Activated naive CD4-positive, alpha-beta T cell treated with anti-CD3 and anti-CD28 coated beads for 36 hours (primary cell): ENCODE measurements around the gene MMP25. TPM values are rescaled to one million over a fixed set of nuclear protein-coding genes. Genes with fewer than 3 reads are reported as not detected.

Source experiments
- CTCF ChIA-PET: fragments of 350-600 bp; sonication (Branson Sonifier 250); formaldehyde crosslinking; loops from one replicate; lab custom pipeline; 2021; ENCODE audit warnings: antibody characterized with exemption; lab: Charles Lee
- DNase-seq: peaks from one replicate; pipeline ENCODE4 v3.0.0-alpha.2; 2020
- H3K27ac Mint-ChIP-seq: one replicate; pipeline ENCODE4 v1.8.0; 2021; ENCODE audit warnings: mild to moderate bottlenecking, mixed read lengths
- H3K27me3 Mint-ChIP-seq: one replicate; pipeline ENCODE4 v1.8.0; 2021; ENCODE audit warnings: low read depth, mixed read lengths
- H3K36me3 Mint-ChIP-seq: one replicate; pipeline ENCODE4 v1.8.0; 2021; ENCODE audit warnings: low read depth, mixed read lengths
- H3K4me1 Mint-ChIP-seq: one replicate; pipeline ENCODE4 v1.8.0; 2021; ENCODE audit warnings: low read depth, mixed read lengths
- H3K4me3 Mint-ChIP-seq: one replicate; pipeline ENCODE4 v1.8.0; 2021; ENCODE audit warnings: mild to moderate bottlenecking, moderate library complexity, mixed read lengths
- H3K9me3 Mint-ChIP-seq: one replicate; pipeline ENCODE4 v1.8.0; 2021; ENCODE audit warnings: mixed read lengths
- intact Hi-C: fragments of 100-400 bp; cut with micrococcal nuclease; formaldehyde crosslinking; loops from one replicate; pipeline ENCODE4 v1.15.1; 2023
- total RNA-seq, 2 experiments: library from RNA; stranded (reverse); gene quantifications; one replicate each; pipeline ENCODE4 v1.2.3, GENCODE V29; 2021

MMP25 gene
- total RNA-seq, 2 experiments from 2014 or later, result 0.29 to 0.37 TPM

DNA sequence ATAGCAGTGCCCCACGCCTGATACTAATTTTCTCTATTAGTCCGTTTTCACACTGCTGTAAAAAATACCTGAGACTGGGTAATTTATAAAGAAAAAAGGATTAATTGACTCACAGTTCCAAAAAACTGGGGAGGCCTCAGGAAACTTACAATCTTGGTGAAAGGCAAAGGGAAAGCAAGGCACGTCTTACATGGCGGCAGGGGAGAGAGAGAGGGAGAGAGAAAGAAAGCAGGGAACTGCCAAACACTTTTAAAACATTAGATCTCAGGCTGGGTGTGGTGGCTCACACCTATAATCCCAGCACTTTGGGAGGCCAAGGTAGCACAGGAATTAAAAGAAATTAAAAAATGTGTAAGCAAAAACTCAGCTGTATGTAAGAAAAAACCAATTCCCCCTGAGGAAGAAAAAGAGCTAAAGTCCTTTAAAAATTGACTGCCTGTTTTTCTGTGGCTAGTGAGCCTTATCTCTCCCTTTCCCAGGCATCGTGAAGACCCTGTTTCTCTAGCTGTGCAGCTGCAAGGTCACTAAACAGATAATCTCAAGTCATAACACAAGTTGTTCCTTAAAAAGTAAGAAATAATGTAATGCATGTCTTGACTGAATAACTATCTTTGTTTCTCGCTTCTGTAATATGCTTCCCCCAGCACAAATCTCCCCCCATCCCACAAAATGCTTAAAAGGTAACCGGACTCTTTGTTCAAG is 38.8 kb downstream of the MMP25 start:
- H3K27me3 Mint-ChIP-seq, result no peaks in the 10 kb centered on the region
- H3K27ac Mint-ChIP-seq, result no peak overlapping the region
- H3K4me1 Mint-ChIP-seq, result peaks cover 26% of the 10 kb centered on the region
- H3K4me3 Mint-ChIP-seq, result no peak overlapping the region
- no peaks in the 10 kb centered on the region for H3K36me3 Mint-ChIP-seq
- CTCF ChIA-PET, result no interaction called here
- intact Hi-C loops, result no loop called here
- peaks cover 3% of the 10 kb centered on the region for H3K9me3 Mint-ChIP-seq
- no peak for DNase-seq

DNA sequence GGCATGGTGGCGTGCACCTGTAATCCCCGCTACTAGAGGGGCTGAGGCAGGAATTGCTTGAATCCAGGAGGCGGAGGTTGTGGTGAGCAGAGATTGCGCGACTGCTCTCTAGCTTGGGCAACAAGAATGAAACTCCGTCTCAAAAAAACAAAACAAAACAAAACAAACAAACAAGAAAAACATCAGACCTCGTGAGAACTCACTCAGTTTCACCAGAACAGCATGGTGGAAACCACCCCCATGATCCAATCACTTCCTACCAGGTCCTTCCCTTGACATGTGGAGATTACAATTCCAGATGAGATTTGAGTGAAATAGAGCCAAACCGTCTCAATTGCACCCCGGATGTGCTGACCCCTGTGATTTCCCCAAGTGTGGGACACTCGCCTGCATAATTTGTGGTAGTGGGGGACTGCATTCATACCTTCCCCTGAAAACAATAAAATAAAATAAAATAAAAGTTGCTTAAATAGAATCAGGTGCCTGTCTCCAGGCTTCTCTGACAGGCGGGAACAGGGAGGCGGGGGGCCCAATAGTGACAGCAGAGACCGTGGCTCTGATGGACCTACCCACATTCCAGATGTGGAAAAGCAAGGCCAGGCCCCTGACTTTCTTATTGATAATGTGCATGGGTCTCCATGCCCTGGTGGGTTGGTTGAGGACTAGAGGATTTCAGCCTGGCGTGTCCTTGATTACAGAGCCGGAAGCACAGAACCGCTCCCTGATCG is 39.7 kb downstream of the MMP25 start:
- H3K4me3 Mint-ChIP-seq, result no peak overlapping the region
- H3K36me3 Mint-ChIP-seq, result no peaks in the 10 kb centered on the region
- no peak overlapping the region for H3K27ac Mint-ChIP-seq
- peaks cover 24% of the 10 kb centered on the region for H3K4me1 Mint-ChIP-seq
- no peaks in the 10 kb centered on the region for H3K9me3 Mint-ChIP-seq
- intact Hi-C loops, result no loop called here
- no peaks in the 10 kb centered on the region for H3K27me3 Mint-ChIP-seq
- DNase-seq, result no peak
- CTCF ChIA-PET, result no interaction called here

DNA sequence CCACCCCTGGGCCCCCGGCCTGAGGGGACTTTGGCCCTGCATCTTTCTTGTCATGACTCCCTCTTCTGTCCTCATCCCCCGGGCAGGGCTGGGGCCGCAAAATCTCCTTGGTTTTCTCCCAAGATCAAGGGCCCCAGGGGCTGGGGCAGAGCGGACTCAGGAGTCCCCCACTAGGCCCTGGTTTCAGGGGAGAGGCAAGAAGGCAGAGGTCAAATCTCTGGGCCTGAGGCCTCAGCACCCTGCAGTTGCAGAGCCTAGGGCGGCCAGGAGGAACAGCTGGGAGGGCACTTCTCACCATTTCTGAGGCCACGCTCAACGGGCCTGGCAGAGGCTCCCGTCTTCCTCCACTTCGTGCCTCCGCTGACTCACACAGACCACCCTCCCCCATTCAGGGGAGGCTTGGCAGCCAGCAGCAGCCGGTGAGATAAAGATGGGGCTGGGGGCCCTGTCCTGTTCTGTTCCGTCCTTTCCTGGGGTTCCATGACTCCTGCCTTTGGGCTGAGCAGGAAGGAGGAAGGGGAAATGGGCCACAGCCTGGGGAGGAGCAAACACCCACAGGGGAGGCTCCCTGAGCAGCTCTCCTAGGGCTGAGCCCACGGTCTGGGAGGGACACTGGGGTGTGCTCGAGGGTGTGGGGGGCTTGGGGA is 40.4 kb downstream of the MMP25 start:
- no peaks in the 10 kb centered on the region for H3K9me3 Mint-ChIP-seq
- DNase-seq, result no peak
- no peaks in the 10 kb centered on the region for H3K27me3 Mint-ChIP-seq
- H3K27ac Mint-ChIP-seq, result no peak overlapping the region
- CTCF ChIA-PET, result interaction anchor here (0.6 to 3.2 kb wide), 4 partner anchors 17 to 42 kb away, joined by 3 to 10 read pairs (median 4); no protein-coding TSS in a partner anchor
- H3K4me1 Mint-ChIP-seq, result peaks cover 25% of the 10 kb centered on the region
- intact Hi-C loops, result no loop called here
- H3K4me3 Mint-ChIP-seq, result no peak overlapping the region
- H3K36me3 Mint-ChIP-seq, result no peaks in the 10 kb centered on the region

DNA sequence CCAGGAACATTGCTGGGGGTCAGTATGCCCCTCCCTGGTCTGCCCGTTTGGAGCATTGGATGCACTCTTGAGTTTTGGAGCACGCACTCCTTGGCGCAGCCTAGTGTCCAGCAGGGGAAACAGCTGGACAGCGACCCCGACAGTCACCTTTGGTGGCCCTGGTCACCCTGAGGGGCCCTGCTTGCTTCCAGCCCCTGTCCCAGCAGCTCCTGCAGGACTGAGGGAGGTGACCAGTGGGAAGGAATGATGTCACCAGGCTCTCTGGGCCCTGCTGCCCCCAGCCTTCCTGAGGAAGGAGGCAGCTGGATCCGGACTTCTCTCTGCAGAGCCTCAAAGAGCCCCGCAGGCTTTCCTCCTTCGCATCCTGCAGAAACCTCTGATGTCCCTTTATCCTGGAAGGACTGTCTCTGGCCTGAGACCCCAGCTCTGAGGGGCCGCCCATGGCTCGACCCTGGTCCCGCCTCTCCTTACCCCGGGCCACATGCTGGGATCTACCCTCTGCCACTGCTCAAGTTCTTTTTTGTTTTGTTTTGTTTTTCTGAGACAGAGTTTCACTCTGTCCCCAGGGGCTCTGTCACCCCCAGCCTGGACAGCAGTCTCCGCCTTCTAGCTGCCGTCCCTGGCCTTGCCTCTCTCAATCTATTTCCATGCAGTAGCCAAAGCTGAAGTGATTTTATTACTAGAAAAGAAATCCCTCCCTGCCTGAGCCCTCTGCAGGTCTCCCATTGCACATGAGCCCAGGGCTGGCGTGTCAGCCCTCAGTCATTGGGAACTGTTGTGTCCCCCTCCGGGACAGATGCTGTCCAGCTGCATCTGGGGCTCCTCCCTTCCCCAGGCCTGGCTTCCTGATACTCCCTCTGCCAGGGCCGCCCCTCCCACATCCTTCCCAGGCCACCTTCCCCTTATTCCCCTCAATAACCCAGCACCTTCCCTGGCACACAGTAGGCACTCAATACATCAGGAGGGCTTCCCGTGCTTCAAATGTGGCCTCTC is 41.2 kb downstream of the MMP25 start:
- H3K27me3 Mint-ChIP-seq, result no peaks in the 10 kb centered on the region
- no peak for DNase-seq
- peaks cover 25% of the 10 kb centered on the region for H3K4me1 Mint-ChIP-seq
- H3K36me3 Mint-ChIP-seq, result no peaks in the 10 kb centered on the region
- intact Hi-C loops, result no loop called here
- CTCF ChIA-PET, result interaction anchor here (0.6 to 3.2 kb wide), 5 partner anchors 16 to 42 kb away, joined by 3 to 10 read pairs (median 3); no protein-coding TSS in a partner anchor
- no peak overlapping the region for H3K27ac Mint-ChIP-seq
- H3K9me3 Mint-ChIP-seq, result no peaks in the 10 kb centered on the region
- no peak overlapping the region for H3K4me3 Mint-ChIP-seq

DNA sequence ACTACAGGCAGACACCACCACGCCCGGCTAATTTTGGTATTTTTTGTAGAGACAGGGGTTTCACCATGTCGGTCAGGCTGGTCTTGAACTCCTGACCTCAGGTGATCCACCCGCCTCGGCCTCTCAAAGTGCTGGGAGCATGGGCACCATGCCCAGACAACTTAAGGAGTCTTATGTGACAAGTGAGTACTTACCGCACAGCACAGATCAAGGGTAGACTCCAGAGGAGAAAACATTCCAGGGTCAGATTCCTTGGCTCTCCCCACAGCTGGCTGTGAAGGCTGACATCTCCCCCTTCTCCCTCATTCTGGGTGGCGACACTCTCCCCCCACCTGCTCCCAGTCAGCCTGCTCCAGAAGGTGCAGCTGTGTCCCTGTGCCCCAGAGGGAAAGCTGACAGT is 42.1 kb downstream of the MMP25 start:
- Mint-ChIP-seq H3K36me3 (no peaks in the 10 kb centered on the region), H3K27ac (no peak overlapping the region), H3K9me3 (no peaks in the 10 kb centered on the region), H3K4me3 (no peak overlapping the region), H3K27me3 (no peaks in the 10 kb centered on the region), H3K4me1 (peaks cover 25% of the 10 kb centered on the region)
- intact Hi-C loops, result no loop called here
- no peak for DNase-seq
- CTCF ChIA-PET, result interaction anchor here (0.9 to 3.2 kb wide), 3 partner anchors 13 to 41 kb away, joined by 3 to 10 read pairs (median 4); no protein-coding TSS in a partner anchor

DNA sequence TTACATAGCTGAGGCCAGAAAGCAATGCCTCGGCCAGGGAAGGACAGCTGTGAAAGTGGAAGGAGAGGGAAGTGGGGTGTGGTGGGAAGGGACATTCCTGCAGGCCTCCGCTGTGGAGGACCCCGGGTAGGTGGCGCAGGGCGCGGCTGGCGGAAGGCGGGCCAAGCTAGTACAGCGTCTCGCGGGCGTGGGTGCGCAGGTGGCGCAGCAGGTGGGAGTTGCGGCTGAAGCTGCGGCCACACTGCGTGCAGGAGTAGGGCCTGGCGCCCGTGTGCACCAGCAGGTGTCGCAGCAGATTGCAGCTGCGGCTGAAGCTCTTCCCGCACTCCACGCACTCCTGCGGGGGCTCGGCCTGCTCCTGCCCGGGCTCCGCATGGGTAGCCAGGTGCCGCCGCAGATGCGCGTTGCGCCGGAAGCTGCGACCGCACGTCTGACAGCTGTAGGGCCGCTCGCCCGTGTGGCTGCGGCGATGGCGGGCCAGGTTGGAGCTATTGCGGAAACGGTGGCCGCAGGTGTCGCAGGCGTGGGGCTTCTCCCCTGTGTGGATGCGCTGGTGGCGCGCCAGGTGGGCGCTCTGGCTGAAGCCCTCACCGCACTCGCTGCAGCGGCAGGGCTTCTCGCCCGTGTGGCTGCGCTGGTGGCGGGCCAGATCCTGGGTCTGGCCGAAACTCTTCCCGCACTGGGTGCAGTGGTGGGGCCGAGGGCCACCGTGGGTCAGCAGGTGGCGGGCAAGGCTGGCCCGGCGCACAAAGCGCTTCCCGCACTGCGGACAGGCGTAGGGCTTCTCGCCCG is 42.8 kb downstream of the MMP25 start:
- intact Hi-C loops, result no loop called here

DNA sequence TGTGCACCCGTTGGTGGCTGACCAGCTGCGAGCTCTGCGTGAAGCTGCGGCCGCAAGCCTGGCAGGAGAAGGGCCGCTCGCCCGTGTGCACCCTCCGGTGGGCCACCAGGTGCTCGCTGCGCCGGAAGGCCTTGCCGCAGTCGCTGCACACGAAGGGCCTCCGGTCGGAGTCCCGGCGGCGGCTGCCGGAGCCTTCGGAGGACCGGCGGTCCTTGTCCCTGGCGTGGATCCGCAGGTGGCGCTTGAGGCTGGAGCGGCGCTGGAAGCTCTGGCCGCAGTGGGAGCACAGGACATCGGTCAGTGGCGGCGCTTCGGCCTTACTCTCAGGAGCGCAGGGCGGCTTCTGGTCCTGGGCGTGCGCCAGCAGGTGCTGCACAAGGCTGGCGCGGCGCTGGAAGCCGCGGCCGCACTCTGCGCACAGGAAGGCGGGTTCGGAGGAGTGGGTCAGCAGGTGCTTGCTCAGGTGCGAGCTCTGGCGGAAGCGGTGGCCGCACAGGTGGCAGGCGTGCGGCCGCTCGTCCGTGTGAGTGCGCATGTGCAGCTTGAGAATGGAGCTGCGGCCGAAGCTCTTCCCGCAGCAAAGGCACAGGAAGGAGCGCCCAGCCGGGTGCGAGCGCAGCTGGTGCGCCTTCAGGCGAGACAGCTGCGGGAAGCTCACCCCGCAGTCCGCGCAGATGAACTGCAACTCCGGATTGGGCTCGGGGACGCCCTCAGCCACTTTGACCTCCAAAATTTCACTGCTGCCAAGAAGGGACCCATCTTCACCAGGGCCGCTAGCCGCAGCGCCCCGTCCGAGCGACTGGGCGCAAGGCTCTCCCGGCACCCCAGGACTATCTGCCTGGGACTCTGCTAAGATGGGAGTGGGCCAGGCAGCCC is 43.6 kb downstream of the MMP25 start:
- peaks cover 28% of the 10 kb centered on the region for H3K4me1 Mint-ChIP-seq
- intact Hi-C loops, result no loop called here
- H3K27me3 Mint-ChIP-seq, result no peaks in the 10 kb centered on the region
- DNase-seq, result no peak
- no peak overlapping the region for H3K4me3 Mint-ChIP-seq
- CTCF ChIA-PET, result interaction anchor here (0.9 to 4.6 kb wide), 4 partner anchors 30 to 59 kb away, joined by 3 to 26 read pairs (median 6); partner anchors contain the start of gene ZNF213
- H3K36me3 Mint-ChIP-seq, result no peaks in the 10 kb centered on the region
- H3K27ac Mint-ChIP-seq, result no peak overlapping the region
- H3K9me3 Mint-ChIP-seq, result no peaks in the 10 kb centered on the region

More for the DNA sequence above, 42.8 kb downstream of the MMP25 start:
- no peaks in the 10 kb centered on the region for H3K9me3 Mint-ChIP-seq
- no peaks in the 10 kb centered on the region for H3K36me3 Mint-ChIP-seq
- DNase-seq, result no peak
- H3K4me3 Mint-ChIP-seq, result no peak overlapping the region
- H3K4me1 Mint-ChIP-seq, result peaks cover 24% of the 10 kb centered on the region
- no peak overlapping the region for H3K27ac Mint-ChIP-seq
- CTCF ChIA-PET, result interaction anchor here (0.9 to 3.2 kb wide), 4 partner anchors 14 to 58 kb away, joined by 3 to 10 read pairs (median 4); no protein-coding TSS in a partner anchor
- H3K27me3 Mint-ChIP-seq, result no peaks in the 10 kb centered on the region

DNA sequence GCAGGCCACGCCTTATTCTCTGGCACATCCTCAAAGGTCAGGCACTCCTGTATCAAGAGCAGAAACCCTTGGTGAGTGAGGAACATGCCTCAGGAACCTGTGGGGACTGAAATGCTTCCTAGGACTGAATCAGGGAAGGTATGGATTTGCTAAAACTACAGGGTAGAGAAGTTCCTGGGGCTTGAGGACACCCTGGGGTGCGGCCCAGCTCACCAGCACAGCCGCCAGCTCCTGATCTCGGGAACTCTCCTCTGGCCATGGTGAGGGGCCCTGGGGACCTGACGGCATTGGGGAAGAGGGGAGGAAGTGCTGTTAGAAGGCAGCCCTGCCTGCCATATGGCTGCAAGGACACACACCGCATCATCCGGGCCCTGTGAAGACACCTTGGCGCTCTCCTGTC is 45.2 kb downstream of the MMP25 start:
- intact Hi-C loops, result no loop called here
- no peak overlapping the region for H3K4me3 Mint-ChIP-seq
- CTCF ChIA-PET, result interaction anchor here (0.9 to 4.6 kb wide), 3 partner anchors 33 to 60 kb away, joined by 4 to 26 read pairs (median 5); no protein-coding TSS in a partner anchor
- no peak for DNase-seq
- no peaks in the 10 kb centered on the region for H3K36me3 Mint-ChIP-seq
- no peaks in the 10 kb centered on the region for H3K27me3 Mint-ChIP-seq
- H3K4me1 Mint-ChIP-seq, result peaks cover 35% of the 10 kb centered on the region
- no peaks in the 10 kb centered on the region for H3K9me3 Mint-ChIP-seq
- no peak overlapping the region for H3K27ac Mint-ChIP-seq

DNA sequence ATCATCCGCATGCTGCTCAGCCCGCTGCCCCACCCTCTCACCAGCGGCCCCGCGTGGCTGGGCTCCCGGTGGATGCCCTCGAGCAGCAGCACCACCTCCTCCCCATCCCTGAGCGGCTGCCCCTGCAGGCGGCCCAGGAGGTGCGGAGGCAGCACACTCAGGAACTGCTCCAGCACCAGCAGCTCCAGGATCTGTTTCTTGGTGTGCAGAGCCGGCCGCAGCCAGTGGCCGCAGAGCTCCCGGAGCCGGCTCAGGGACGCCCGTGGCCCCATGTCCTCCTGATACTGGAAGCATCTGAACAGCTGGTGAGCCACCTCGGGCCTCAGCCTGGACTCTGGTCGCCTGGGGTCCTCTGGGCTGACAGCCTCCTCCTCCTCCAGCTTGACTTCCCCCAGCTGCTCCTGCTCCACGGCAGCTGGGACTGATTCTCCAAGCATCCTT is 46.2 kb downstream of the MMP25 start:
- DNase-seq, result no peak
- no peak overlapping the region for H3K27ac Mint-ChIP-seq

More for the DNA sequence above, 46.2 kb downstream of the MMP25 start:
- CTCF ChIA-PET, result interaction anchor here (0.8 to 4.6 kb wide), 3 partner anchors 29 to 37 kb away, joined by 4 to 26 read pairs (median 5); no protein-coding TSS in a partner anchor
- Mint-ChIP-seq H3K9me3 (no peaks in the 10 kb centered on the region), H3K27me3 (no peaks in the 10 kb centered on the region), H3K4me3 (no peak overlapping the region), H3K4me1 (peaks cover 30% of the 10 kb centered on the region), H3K36me3 (no peaks in the 10 kb centered on the region)
- intact Hi-C loops, result no loop called here
